Stomach smooth muscle (tissue), 2 donors: ENCODE results near the gene CHRNA9.

Source experiments
- H3K27ac ChIP-seq: one replicate; pipeline ENCODE4 v1.7.0; 2013; ENCODE audit warnings: mild to moderate bottlenecking, low read length, inconsistent platforms
- H3K27me3 ChIP-seq, 2 donors: one replicate each; pipeline ENCODE4 v1.7.0; 2013; ENCODE audit warnings: low read length in 2 of 2; ENCODE audit not compliant: insufficient read depth in 2 of 2, control insufficient read depth in 1 of 2
- H3K36me3 ChIP-seq, 2 donors: one replicate each; pipeline ENCODE4 v1.7.0; 2013; ENCODE audit warnings: low read length in 2 of 2; ENCODE audit not compliant: control insufficient read depth in 2 of 2, insufficient read depth in 2 of 2
- H3K4me1 ChIP-seq: one replicate; pipeline ENCODE4 v1.7.0; 2013; ENCODE audit warnings: low read length; ENCODE audit not compliant: control insufficient read depth, insufficient read depth
- H3K4me3 ChIP-seq, 2 donors: one replicate each; pipeline ENCODE4 v1.7.0; 2013; ENCODE audit warnings: low read length in 2 of 2
- H3K9ac ChIP-seq, 2 donors: one replicate each; pipeline ENCODE4 v1.7.0; 2013; ENCODE audit warnings: low read length in 2 of 2, mild to moderate bottlenecking in 1 of 2
- H3K9me3 ChIP-seq, 2 donors: one replicate each; pipeline ENCODE4 v1.7.0; 2013; ENCODE audit warnings: low read length in 2 of 2; ENCODE audit not compliant: control insufficient read depth in 2 of 2
- donor health status: healthy.
- donor health status: Pancreatic carcinoma.

CHRNA9 gene

GRCh38 chr4:40310225-40310624 is 24.9 kb upstream of the CHRNA9 start:
- no peak overlapping the region for H3K9ac ChIP-seq
- no peaks in the 10 kb centered on the region for H3K27me3 ChIP-seq
- H3K27ac ChIP-seq = no peak overlapping the region
- no peaks in the 10 kb centered on the region for H3K9me3 ChIP-seq
- no peak overlapping the region for H3K4me3 ChIP-seq
- H3K36me3 ChIP-seq = no peaks in the 10 kb centered on the region
- H3K4me1 ChIP-seq = peaks cover 3% of the 10 kb centered on the region

GRCh38 chr4:40311811-40312346 is 23.3 kb upstream of the CHRNA9 start:
- no peaks in the 10 kb centered on the region for H3K36me3 ChIP-seq
- peaks cover 11% of the 10 kb centered on the region for H3K4me1 ChIP-seq
- H3K27ac ChIP-seq = no peak overlapping the region

DNA sequence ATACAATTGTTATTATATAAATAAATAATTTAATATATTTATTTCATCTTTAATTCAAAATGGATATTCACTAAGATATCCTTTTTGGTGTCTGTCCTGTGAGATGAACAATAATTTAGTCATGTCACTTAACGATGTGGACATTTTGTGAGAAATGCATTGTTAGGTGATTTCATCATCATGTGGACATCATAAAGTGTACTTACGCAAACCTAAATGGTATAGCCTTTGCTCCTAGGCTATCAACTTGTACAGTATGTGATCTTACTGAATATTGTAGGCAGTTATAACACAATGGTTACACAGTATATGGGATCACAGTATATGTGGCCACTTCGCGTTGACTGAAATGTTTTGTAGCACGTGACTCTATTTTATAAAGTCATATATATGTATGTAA is 20.2 kb upstream of the CHRNA9 start:
- Histone ChIP-seq H3K27ac (no peak overlapping the region), H3K36me3 (no peaks in the 10 kb centered on the region), H3K9me3 (no peaks in the 10 kb centered on the region), H3K27me3 (no peaks in the 10 kb centered on the region), H3K4me3 (no peak overlapping the region), H3K9ac (no peak overlapping the region), H3K4me1 (peaks cover 13% of the 10 kb centered on the region)

More at GRCh38 chr4:40311811-40312346, 23.3 kb upstream of the CHRNA9 start:
- Histone ChIP-seq H3K9me3 (no peaks in the 10 kb centered on the region), H3K4me3 (no peak overlapping the region), H3K9ac (no peak overlapping the region), H3K27me3 (no peaks in the 10 kb centered on the region)

GRCh38 chr4:40316333-40316781 is 18.8 kb upstream of the CHRNA9 start:
- peaks cover 16% of the 10 kb centered on the region for H3K4me1 ChIP-seq
- peak overlapping the region; percentile 2 to 42 for H3K9ac ChIP-seq
- H3K4me3 ChIP-seq = peak overlapping the region; percentile 65 to 75
- no peaks in the 10 kb centered on the region for H3K9me3 ChIP-seq
- H3K27me3 ChIP-seq = no peaks in the 10 kb centered on the region
- peak overlapping the region; percentile 64 for H3K27ac ChIP-seq
- no peaks in the 10 kb centered on the region for H3K36me3 ChIP-seq

DNA sequence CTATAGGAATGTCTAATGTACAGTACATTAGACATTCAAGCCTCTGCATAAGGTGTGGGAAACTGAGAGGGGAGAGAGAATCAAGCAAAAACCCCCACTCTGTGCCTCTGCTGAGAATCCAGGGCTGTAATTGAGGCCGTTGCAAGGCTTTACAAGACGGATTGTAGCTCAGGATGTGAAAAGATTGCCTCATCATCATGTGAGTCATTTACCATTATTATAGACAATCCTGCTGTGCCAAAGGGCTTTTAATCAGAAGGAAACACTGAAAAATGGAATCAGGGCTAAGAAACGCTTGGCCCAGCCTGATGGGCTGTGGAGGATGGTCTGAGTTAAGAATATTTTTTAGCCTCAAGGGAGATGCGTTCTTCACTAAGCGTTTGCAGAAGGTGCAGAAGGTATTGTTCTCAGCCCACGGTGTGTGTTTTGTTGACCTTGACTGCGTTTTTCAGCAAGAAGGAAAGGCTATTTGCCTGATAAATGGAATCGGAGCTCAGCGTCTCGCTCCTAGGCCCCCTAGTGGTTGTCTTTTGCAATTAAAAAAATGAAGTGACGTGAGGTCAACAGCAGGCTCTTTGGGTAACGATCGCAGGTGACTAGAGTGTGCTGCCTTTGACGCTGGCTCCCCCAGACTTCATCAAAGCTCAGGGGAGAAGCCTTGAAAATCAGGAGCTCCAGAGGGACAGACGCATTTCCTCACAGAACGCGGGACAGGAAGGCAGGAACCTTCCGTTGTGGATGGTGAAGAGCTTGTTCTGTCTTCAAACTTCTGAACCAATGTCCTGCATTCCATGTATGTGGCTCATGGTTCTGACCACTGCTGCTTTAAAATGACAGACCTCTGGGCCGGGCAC is 18.1 kb upstream of the CHRNA9 start:
- Histone ChIP-seq H3K4me3 (peak overlapping the region; percentile 65 to 75), H3K9me3 (no peaks in the 10 kb centered on the region), H3K36me3 (no peaks in the 10 kb centered on the region), H3K4me1 (peaks cover 16% of the 10 kb centered on the region), H3K27ac (peak overlapping the region; percentile 64), H3K9ac (peak overlapping the region; percentile 2 to 71), H3K27me3 (no peaks in the 10 kb centered on the region)

DNA sequence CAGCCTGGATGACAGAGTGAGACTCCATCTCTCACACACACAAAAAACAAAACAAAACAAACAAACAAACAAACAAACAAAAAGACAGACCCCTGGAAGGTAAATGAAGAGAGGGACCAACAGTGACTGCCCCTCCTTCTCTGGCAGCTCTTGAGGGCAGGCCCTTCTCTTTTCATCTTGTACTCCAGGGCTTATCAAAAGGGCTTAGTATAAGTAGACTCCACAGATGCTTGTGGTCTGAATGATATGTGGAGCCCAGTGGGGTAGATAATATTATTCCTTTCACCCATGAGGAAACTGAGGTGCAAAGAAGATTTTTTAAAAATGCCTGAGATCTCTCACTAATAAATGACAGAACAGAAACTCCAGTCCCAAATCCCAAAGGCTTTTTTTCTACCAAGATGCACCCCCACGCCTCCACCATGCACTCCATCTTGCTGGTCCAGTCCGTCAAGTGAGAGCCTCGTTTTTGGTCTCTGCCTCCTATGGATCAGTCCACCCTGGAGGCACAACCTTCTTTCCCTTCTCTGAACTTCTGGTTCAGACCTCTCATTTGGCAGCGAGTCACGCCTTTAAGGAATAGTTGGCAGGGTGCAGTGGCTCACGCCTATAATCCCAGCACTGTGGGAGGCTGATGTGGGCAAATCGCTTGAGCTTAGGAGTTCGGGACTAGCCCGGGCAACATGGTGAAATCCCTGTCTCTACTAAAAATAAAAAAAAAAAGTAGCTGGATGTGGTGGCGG is 17.0 kb upstream of the CHRNA9 start:
- H3K4me1 ChIP-seq = peaks cover 16% of the 10 kb centered on the region
- no peak overlapping the region for H3K4me3 ChIP-seq
- no peaks in the 10 kb centered on the region for H3K36me3 ChIP-seq
- no peak overlapping the region for H3K9ac ChIP-seq
- no peak overlapping the region for H3K27ac ChIP-seq
- no peaks in the 10 kb centered on the region for H3K9me3 ChIP-seq
- no peaks in the 10 kb centered on the region for H3K27me3 ChIP-seq

DNA sequence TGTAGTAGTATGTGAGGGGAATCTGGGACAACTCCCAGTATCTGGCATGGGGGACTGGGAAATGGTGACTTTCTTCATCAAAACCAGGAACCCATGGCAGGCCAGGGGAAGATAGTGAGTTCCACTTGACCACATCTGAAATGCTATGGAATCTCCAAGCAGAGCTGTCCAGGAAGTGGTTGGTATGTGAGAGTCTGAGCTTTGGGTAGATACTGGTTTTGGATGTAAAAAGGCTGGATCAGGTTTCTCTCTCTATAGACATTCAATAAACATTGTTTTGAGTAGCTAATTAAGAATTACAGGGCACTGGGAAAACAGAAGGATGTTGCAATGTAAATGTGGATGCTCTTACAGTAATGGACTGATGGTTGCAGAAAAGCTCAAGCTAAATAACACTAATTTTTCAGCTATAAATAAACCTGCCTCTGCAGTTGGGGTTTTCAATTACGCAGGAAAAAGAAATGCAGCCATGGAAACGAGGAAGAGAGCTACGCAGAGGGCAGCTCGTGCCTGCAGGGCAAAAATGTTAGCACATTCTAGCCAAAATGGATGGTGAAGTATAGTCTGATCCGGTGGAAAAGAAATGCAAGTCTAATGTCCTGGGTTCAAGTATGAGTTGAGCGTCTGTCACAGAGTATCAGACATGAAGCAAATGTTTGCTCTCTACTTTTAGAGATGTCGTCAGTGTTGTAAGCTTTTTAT is 13.4 kb upstream of the CHRNA9 start:
- Histone ChIP-seq H3K9ac (no peak overlapping the region), H3K27me3 (no peaks in the 10 kb centered on the region), H3K4me3 (no peak overlapping the region), H3K9me3 (no peaks in the 10 kb centered on the region), H3K36me3 (no peaks in the 10 kb centered on the region), H3K27ac (no peak overlapping the region), H3K4me1 (peaks cover 10% of the 10 kb centered on the region)

- Histone ChIP-seq H3K4me1 (peaks cover 3% of the 10 kb centered on the region), H3K36me3 (no peaks in the 10 kb centered on the region), H3K9ac (no peak overlapping the region), H3K4me3 (no peak overlapping the region), H3K27ac (no peak overlapping the region), H3K27me3 (no peaks in the 10 kb centered on the region), H3K9me3 (no peaks in the 10 kb centered on the region)
These were observed 12.3 kb upstream of the CHRNA9 start for GRCh38 chr4:40322811-40323210.

- H3K4me3 ChIP-seq = no peak overlapping the region
- H3K4me1 ChIP-seq = peaks cover 3% of the 10 kb centered on the region
- H3K27ac ChIP-seq = no peak overlapping the region
- no peaks in the 10 kb centered on the region for H3K27me3 ChIP-seq
- no peaks in the 10 kb centered on the region for H3K36me3 ChIP-seq
- H3K9me3 ChIP-seq = no peaks in the 10 kb centered on the region
- H3K9ac ChIP-seq = no peak overlapping the region
These were observed 11.3 kb upstream of the CHRNA9 start for GRCh38 chr4:40323866-40324265.

DNA sequence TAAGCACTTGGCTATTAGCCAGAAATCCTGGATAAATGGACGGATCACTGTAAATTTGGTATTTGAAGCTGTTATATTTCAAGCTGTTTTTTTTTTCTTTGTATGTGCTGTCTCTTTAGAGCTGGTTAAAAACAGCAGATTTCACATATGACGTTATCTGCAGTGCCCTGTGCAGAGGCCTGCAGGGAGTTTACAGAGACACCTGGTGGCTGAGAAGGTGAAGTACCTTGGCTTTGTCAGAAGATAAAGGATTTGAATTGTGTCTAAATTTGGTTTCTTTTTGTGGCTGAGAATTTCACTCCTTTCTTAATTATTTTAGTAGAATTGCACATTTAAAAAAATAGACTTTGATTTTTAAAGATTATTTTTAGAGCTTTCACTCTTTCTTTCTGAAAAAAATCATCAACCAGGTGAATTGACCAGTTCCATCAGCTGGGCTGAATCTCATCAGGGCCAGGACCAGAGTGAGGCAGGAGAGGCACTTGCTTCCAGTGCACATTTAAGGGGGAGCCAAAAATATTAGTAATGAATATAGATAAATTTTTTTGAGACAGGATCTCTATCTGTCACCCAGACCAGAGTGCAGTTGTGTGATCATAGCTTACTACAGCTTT is 9.6 kb upstream of the CHRNA9 start:
- Histone ChIP-seq H3K27me3 (no peaks in the 10 kb centered on the region), H3K36me3 (no peaks in the 10 kb centered on the region), H3K4me1 (peaks cover 3% of the 10 kb centered on the region), H3K9ac (peak overlapping the region in 1 of 2 donors; percentile 14), H3K9me3 (no peaks in the 10 kb centered on the region), H3K4me3 (no peak overlapping the region), H3K27ac (no peak overlapping the region)
